Measurements from ENCODE around the gene PCDHB9.
"Not testable (repeated sequence)": the region's sequence is repeated elsewhere in the genome, so short reads cannot be mapped to it uniquely, and the experiment has no call there.

Gene PCDHB9

DNA sequence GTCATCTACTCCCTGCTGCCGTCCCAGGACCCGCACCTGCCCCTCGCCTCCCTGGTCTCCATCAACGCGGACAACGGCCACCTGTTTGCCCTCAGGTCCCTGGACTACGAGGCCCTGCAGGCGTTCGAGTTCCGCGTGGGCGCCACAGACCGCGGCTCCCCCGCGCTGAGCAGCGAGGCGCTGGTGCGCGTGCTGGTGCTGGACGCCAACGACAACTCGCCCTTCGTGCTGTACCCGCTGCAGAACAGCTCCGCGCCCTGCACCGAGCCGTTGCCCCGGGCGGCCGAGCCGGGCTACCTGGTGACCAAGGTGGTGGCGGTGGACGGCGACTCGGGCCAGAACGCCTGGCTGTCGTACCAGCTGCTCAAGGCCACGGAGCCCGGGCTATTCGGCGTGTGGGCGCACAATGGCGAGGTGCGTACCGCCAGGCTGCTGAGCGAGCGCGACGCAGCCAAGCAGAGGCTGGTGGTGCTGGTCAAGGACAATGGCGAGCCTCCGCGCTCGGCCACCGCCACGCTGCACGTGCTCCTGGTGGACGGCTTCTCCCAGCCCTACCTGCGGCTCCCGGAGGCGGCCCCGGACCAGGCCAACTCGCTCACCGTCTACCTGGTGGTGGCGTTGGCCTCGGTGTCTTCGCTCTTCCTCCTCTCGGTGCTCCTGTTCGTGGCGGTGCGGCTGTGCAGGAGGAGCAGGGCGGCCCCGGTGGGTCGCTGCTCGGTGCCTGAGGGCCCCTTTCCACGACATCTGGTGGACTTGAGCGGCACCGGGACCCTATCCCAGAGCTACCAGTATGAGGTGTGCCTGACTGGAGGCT is 12.5 kb upstream of the PCDHB9 start:
- not testable (repeated sequence) for H3K4me3 Mint-ChIP-seq; H3K27ac Mint-ChIP-seq (ENCODE audit: low read depth); H3K9me3 Mint-ChIP-seq; DNase-seq (ENCODE audit: low spot score in 2 of 2); ATAC-seq (replicated peaks; ENCODE audit: extremely low read depth, poor library complexity, severe bottlenecking); H3K36me3 Mint-ChIP-seq (ENCODE audit: insufficient read depth); H3K4me1 Mint-ChIP-seq
- peaks cover 35% of the 10 kb centered on the region for H3K27me3 Mint-ChIP-seq

DNA sequence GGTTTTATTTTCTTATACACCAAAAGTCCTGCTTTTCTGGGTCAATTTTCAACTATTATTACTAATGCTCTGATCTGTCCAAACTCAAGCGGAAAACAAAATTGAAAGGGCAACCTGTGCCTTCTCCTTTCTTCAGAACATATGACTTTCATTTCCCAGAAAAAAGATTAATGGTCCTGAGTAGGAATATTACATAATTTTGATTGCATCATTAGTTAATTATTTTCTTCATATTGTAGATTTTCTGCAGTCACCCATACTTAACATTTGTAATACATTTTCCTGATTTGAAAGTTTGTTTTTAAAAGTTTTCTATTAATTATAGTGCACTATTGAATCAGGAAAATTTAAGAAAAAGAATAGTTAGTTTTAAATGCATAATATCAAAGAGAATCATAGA is 11.0 kb upstream of the PCDHB9 start:
- peaks cover 2% of the 10 kb centered on the region for H3K36me3 Mint-ChIP-seq (ENCODE audit: insufficient read depth)
- no peak overlapping the region for H3K4me3 Mint-ChIP-seq
- no peaks in the 10 kb centered on the region for H3K4me1 Mint-ChIP-seq
- H3K27ac Mint-ChIP-seq (ENCODE audit: low read depth): no peak overlapping the region
- DNase-seq (ENCODE audit: low spot score in 2 of 2): no peak
- peaks cover 27% of the 10 kb centered on the region for H3K27me3 Mint-ChIP-seq
- no peaks in the 10 kb centered on the region for H3K9me3 Mint-ChIP-seq
- ATAC-seq (replicated peaks; ENCODE audit: extremely low read depth, poor library complexity, severe bottlenecking): no peak

DNA sequence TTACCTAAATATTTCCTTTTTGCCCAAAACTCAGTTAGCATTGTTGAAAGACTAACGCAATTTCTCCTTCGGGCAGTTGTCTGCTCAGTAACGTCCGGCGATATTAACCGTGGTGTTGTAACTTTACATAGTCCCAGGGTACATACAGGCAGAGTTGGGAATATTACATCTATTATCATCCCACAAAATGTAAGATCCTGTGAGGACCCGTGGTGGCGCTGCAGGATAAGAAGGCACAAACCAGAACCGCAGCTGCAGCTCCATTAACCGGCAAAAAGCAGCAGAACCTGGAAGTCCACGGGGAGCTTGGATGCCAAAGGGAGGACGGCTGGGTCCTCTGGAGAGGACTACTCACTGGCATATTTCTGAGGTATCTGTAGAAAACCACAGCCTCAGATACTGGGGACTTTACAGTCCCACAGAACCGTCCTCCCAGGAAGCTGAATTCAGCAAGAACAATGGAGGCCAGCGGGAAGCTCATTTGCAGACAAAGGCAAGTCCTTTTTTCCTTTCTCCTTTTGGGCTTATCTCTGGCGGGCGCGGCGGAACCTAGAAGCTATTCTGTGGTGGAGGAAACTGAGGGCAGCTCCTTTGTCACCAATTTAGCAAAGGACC is 9.3 kb upstream of the PCDHB9 start, which contains the start of gene PCDHB8:
Gene PCDHB8 (plus strand): TSS at position 214 of the 615 bp plus-strand sequence. CDS start 245 bp downstream, at position 459.
- not testable (repeated sequence) for ATAC-seq (replicated peaks; ENCODE audit: extremely low read depth, poor library complexity, severe bottlenecking); H3K4me3 Mint-ChIP-seq; H3K36me3 Mint-ChIP-seq (ENCODE audit: insufficient read depth); H3K9me3 Mint-ChIP-seq; H3K27ac Mint-ChIP-seq (ENCODE audit: low read depth); DNase-seq (ENCODE audit: low spot score in 2 of 2); H3K4me1 Mint-ChIP-seq
- peaks cover 34% of the 10 kb centered on the region for H3K27me3 Mint-ChIP-seq

DNA sequence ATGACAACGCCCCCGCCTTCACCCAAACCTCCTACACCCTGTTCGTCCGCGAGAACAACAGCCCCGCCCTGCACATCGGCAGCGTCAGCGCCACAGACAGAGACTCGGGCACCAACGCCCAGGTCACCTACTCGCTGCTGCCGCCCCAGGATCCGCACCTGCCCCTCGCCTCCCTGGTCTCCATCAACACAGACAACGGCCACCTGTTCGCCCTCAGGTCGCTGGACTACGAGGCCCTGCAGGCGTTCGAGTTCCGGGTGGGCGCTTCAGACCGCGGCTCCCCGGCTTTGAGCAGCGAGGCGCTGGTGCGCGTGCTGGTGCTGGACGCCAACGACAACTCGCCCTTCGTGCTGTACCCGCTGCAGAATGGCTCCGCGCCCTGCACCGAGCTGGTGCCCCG is 7.6 kb upstream of the PCDHB9 start:
- H3K27me3 Mint-ChIP-seq: peaks cover 33% of the 10 kb centered on the region
- H3K4me3 Mint-ChIP-seq; H3K9me3 Mint-ChIP-seq; H3K4me1 Mint-ChIP-seq; ATAC-seq (replicated peaks; ENCODE audit: extremely low read depth, poor library complexity, severe bottlenecking); DNase-seq (ENCODE audit: low spot score in 2 of 2); H3K27ac Mint-ChIP-seq (ENCODE audit: low read depth); H3K36me3 Mint-ChIP-seq (ENCODE audit: insufficient read depth): not testable (repeated sequence)

DNA sequence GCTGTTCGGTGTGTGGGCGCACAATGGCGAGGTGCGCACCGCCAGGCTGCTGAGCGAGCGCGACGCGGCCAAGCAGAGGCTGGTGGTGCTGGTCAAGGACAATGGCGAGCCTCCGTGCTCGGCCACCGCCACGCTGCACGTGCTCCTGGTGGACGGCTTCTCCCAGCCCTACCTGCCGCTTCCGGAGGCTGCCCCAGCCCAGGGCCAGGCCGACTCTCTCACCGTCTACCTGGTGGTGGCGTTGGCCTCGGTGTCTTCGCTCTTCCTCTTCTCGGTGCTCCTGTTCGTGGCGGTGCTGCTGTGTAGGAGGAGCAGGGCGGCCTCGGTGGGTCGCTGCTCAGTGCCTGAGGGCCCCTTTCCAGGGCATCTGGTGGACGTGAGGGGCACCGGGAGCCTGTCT is 7.1 kb upstream of the PCDHB9 start:
- not testable (repeated sequence) for H3K4me1 Mint-ChIP-seq; H3K27ac Mint-ChIP-seq (ENCODE audit: low read depth); DNase-seq (ENCODE audit: low spot score in 2 of 2); H3K9me3 Mint-ChIP-seq; H3K4me3 Mint-ChIP-seq; ATAC-seq (replicated peaks; ENCODE audit: extremely low read depth, poor library complexity, severe bottlenecking); H3K36me3 Mint-ChIP-seq (ENCODE audit: insufficient read depth)
- peaks cover 38% of the 10 kb centered on the region for H3K27me3 Mint-ChIP-seq

DNA sequence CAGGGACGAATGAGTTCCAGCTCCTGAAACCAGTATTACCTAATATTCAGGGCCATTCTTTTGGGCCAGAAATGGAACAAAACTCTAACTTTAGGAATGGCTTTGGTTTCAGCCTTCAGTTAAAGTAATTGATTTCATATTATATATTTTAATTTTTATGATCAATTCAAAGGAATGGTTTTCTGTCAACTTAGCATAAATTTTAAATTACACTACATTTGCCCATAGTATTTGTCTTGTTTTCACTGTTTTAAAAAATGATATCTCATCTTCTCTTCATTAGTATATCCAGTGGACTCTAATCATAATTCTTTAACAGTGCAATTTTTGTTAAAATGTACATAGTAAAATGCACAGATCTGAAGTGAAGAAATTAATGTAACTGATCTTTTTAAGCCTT is 6.6 kb upstream of the PCDHB9 start:
- peaks cover 43% of the 10 kb centered on the region for H3K27me3 Mint-ChIP-seq
- H3K4me3 Mint-ChIP-seq: no peak overlapping the region
- H3K36me3 Mint-ChIP-seq (ENCODE audit: insufficient read depth): peaks cover 2% of the 10 kb centered on the region
- no peak overlapping the region for H3K27ac Mint-ChIP-seq (ENCODE audit: low read depth)
- H3K9me3 Mint-ChIP-seq: no peaks in the 10 kb centered on the region
- no peaks in the 10 kb centered on the region for H3K4me1 Mint-ChIP-seq
- DNase-seq (ENCODE audit: low spot score in 2 of 2) (no peak), ATAC-seq (replicated peaks; ENCODE audit: extremely low read depth, poor library complexity, severe bottlenecking) (no peak)

DNA sequence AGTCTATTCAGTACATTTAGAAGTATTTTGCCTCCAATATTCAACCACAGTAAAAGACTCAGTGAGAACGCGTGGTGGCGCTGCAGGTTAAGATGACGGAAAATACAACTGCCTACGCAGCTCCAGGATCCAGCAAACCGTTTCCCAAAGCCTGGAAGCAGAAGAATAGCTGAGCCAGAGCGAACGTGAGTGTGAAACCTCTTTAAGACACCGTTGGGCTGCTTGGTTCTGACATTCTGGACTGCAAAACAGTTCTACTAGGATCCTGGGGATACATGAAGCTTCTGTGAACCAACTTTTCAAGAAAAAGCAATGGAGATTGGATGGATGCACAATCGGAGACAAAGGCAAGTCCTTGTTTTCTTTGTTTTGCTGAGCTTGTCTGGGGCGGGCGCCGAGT is 4.7 kb upstream of the PCDHB9 start, which contains the start of gene PCDHB16:
Gene PCDHB16 (plus strand): TSS at position 140 of the 400 bp plus-strand sequence. CDS start 173 bp downstream, at position 313.
- Mint-ChIP-seq H3K4me3 (no peak within 1 kb of the TSS), H3K36me3 (ENCODE audit: insufficient read depth) (peaks cover 2% of the 10 kb centered on the region), H3K27ac (ENCODE audit: low read depth) (no peak within 1 kb of the TSS), H3K9me3 (peaks cover 5% of the 10 kb centered on the region), H3K27me3 (peaks cover 57% of the 10 kb centered on the region), H3K4me1 (peaks cover 6% of the 10 kb centered on the region)
- ATAC-seq (replicated peaks; ENCODE audit: extremely low read depth, poor library complexity, severe bottlenecking) (no peak), DNase-seq (ENCODE audit: low spot score in 2 of 2) (no peak)

DNA sequence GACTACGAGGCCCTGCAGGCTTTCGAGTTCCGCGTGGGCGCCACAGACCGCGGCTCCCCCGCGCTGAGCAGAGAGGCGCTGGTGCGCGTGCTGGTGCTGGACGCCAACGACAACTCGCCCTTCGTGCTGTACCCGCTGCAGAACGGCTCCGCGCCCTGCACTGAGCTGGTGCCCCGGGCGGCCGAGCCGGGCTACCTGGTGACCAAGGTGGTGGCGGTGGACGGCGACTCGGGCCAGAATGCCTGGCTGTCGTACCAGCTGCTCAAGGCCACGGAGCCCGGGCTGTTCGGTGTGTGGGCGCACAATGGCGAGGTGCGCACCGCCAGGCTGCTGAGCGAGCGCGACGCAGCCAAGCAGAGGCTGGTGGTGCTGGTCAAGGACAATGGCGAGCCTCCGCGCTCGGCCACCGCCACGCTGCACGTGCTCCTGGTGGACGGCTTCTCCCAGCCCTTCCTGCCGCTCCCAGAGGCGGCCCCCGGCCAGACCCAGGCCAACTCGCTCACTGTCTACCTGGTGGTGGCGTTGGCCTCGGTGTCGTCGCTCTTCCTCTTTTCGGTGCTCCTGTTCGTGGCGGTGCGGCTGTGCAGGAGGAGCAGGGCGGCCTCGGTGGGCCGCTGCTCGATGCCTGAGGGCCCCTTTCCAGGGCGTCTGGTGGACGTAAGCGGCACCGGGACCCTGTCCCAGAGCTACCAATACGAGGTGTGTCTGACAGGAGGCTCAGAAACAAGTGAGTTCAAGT is 2.7 kb upstream of the PCDHB9 start:
- not testable (repeated sequence) for H3K4me3 Mint-ChIP-seq; ATAC-seq (replicated peaks; ENCODE audit: extremely low read depth, poor library complexity, severe bottlenecking); DNase-seq (ENCODE audit: low spot score in 2 of 2); H3K27ac Mint-ChIP-seq (ENCODE audit: low read depth); H3K36me3 Mint-ChIP-seq (ENCODE audit: insufficient read depth); H3K9me3 Mint-ChIP-seq
- Mint-ChIP-seq H3K4me1 (peaks cover 12% of the 10 kb centered on the region), H3K27me3 (peaks cover 72% of the 10 kb centered on the region)

DNA sequence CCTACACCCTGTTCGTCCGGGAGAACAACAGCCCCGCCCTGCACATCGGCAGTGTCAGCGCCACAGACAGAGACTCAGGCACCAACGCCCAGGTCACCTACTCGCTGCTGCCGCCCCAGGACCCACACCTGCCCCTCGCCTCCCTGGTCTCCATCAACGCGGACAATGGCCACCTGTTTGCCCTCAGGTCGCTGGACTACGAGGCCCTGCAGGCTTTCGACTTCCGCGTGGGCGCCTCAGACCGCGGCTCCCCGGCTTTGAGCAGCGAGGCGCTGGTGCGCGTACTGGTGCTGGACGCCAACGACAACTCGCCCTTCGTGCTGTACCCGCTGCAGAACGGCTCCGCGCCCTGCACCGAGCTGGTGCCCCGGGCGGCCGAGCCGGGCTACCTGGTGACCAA is 1.7 kb downstream of the PCDHB9 start:
- DNase-seq (ENCODE audit: low spot score in 2 of 2); H3K36me3 Mint-ChIP-seq (ENCODE audit: insufficient read depth); H3K4me3 Mint-ChIP-seq; H3K9me3 Mint-ChIP-seq; H3K27ac Mint-ChIP-seq (ENCODE audit: low read depth); ATAC-seq (replicated peaks; ENCODE audit: extremely low read depth, poor library complexity, severe bottlenecking): not testable (repeated sequence)
- Mint-ChIP-seq H3K27me3 (peaks cover 81% of the 10 kb centered on the region), H3K4me1 (peaks cover 12% of the 10 kb centered on the region)

DNA sequence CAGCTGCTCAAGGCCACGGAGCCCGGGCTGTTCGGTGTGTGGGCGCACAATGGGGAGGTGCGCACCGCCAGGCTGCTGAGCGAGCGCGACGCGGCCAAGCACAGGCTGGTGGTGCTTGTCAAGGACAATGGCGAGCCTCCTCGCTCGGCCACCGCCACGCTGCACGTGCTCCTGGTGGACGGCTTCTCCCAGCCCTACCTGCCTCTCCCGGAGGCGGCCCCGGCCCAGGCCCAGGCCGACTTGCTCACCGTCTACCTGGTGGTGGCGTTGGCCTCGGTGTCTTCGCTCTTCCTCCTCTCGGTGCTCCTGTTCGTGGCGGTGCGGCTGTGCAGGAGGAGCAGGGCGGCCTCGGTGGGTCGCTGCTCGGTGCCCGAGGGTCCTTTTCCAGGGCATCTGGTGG is 2.2 kb downstream of the PCDHB9 start:
- not testable (repeated sequence) for H3K4me3 Mint-ChIP-seq; H3K9me3 Mint-ChIP-seq; H3K36me3 Mint-ChIP-seq (ENCODE audit: insufficient read depth); H3K27ac Mint-ChIP-seq (ENCODE audit: low read depth); ATAC-seq (replicated peaks; ENCODE audit: extremely low read depth, poor library complexity, severe bottlenecking); DNase-seq (ENCODE audit: low spot score in 2 of 2)
- peaks cover 80% of the 10 kb centered on the region for H3K27me3 Mint-ChIP-seq
- peaks cover 12% of the 10 kb centered on the region for H3K4me1 Mint-ChIP-seq

DNA sequence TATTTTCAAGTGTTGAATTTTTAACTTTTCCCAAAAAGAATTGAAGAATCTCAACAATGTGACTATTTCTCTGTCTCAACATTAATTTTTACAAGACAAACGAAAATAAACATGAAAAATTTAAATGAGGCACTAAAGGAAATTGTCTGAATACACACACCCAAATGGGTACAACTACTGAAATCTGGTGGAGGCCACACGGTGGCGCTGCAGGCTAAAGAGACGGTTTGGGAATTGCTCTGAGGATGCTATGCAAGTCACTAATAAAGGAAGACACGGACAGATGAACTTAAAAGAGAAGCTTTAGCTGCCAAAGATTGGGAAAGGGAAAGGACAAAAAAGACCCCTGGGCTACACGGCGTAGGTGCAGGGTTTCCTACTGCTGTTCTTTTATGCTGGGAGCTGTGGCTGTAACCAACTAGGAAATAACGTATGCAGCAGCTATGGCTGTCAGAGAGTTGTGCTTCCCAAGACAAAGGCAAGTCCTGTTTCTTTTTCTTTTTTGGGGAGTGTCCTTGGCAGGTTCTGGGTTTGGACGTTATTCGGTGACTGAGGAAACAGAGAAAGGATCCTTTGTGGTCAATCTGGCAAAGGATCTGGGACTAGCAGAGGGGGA is 5.3 kb downstream of the PCDHB9 start, which contains the start of gene PCDHB10:
Gene PCDHB10 (plus strand): TSS at position 244 of the 616 bp plus-strand sequence. CDS start 200 bp downstream, at position 444.
- peaks cover 2% of the 10 kb centered on the region for H3K36me3 Mint-ChIP-seq (ENCODE audit: insufficient read depth)
- ATAC-seq (replicated peaks; ENCODE audit: extremely low read depth, poor library complexity, severe bottlenecking): no peak
- peaks cover 10% of the 10 kb centered on the region for H3K9me3 Mint-ChIP-seq
- peaks cover 67% of the 10 kb centered on the region for H3K27me3 Mint-ChIP-seq
- peaks cover 6% of the 10 kb centered on the region for H3K4me1 Mint-ChIP-seq
- H3K4me3 Mint-ChIP-seq: no peak within 1 kb of the TSS
- H3K27ac Mint-ChIP-seq (ENCODE audit: low read depth): no peak within 1 kb of the TSS
- no peak for DNase-seq (ENCODE audit: low spot score in 2 of 2)

DNA sequence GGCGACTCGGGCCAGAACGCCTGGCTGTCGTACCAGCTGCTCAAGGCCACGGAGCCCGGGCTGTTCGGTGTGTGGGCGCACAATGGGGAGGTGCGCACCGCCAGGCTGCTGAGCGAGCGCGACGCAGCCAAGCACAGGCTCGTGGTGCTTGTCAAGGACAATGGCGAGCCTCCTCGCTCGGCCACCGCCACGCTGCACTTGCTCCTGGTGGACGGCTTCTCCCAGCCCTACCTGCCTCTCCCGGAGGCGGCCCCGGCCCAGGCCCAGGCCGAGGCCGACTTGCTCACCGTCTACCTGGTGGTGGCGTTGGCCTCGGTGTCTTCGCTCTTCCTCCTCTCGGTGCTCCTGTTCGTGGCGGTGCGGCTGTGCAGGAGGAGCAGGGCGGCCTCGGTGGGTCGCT is 7.4 kb downstream of the PCDHB9 start:
- H3K4me3 Mint-ChIP-seq; H3K27ac Mint-ChIP-seq (ENCODE audit: low read depth); H3K36me3 Mint-ChIP-seq (ENCODE audit: insufficient read depth); DNase-seq (ENCODE audit: low spot score in 2 of 2); ATAC-seq (replicated peaks; ENCODE audit: extremely low read depth, poor library complexity, severe bottlenecking); H3K4me1 Mint-ChIP-seq: not testable (repeated sequence)
- Mint-ChIP-seq H3K9me3 (peaks cover 22% of the 10 kb centered on the region), H3K27me3 (peaks cover 74% of the 10 kb centered on the region)

Measured in central memory CD8-positive, alpha-beta T cell (primary cell).